Activated T-helper 1 cell treated with Interleukin-2 at 50 U/mL for 16 hours (primary cell): ENCODE results near the gene RNPEPL1.

Source experiments
- DNase-seq: peaks from one replicate; pipeline ENCODE4 v3.0.0-alpha.2; 2020; ENCODE audit warnings: low read depth

RNPEPL1 gene

DNA sequence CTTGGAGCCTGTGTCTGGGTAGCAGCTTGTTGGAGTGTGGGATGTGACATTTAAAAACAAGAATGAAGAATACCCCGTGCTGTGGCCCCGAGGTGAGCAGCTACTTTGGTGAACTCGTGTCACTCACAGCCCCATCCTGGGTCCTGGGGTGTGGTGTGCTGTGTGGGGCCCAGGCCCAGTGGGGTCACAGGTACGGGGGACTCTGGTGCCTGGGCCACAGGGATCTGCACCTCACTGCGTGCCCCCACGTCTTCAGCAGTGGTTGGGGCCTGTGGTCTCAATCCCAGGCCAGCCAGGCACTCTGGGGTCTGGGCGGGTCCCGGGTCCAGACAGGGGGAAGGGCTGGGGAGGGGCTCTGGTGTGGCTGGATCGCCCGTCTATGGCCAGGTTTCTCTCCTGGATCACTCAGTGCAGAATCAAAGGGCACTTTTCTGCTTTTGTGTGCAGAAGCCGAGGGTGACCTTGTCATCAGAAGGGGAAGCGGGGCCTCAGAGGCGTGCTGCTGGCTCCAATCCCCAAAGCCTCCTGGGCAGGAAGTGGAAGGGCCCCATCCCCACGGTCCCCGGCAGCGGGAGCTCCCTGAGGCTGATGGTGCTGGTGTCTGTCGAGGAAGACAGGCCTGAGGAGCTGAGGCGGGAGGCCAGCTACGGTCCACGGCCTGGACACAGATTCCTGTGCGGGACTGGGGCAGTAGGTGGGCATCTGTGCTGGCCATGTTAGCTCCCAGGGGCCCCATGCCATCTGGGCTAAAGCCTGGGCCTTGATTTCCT is 58.4 kb downstream of the RNPEPL1 start:
- DNase-seq = peak; percentile 18

DNA sequence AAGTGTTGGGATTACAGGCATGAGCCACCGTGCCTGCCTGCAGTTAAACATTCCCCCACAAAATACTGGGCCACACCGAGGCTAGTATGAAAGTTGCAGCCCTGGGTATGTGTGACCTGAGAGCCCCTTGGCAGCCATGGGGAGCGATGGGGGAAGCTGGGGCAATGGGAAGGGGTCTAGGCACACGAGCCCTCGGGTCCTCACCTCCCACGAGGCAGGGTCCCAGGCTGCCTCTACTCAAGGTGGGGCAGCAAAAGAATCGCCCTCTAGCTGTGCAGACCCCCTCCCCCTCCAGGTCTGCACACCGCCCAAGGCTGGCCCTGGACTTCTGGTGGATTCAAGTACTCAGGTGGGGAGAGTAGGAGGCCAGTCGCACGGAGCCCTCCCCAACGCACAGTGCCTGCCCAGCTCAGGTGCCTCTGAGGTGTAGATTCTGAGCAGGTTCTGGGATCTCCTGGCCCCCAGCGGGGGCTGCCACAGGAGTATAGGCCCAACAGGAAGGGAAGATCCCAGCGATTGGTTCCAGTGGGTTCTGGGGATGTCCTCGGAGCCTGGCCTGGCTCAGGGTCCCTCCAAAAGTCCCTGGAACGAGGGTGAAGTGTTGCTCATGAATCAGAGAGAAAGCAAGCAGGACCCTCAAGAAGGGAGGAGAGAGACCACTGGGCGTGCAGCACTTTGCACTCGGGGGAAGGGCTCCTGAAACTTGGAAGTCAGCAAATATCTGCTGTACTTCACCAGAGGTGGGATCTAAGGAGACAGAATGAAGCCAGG is 59.6 kb downstream of the RNPEPL1 start:
- DNase-seq = no peak

DNA sequence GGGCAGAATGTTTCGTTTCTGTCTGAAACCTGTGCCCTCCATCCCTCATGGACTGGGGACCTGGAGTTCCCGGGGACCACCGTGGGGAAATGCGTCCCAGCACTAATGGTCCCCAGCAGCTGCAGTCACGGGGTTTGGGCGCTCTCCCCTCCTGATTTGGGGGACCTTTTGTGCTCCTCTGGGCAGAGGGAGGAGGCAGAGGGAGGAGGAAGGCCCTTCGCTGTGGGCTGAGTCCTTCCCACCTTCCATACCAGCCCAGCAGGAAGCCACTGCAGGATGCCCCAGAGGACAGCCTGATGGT is 60.2 kb downstream of the RNPEPL1 start:
- DNase-seq = no peak

DNA sequence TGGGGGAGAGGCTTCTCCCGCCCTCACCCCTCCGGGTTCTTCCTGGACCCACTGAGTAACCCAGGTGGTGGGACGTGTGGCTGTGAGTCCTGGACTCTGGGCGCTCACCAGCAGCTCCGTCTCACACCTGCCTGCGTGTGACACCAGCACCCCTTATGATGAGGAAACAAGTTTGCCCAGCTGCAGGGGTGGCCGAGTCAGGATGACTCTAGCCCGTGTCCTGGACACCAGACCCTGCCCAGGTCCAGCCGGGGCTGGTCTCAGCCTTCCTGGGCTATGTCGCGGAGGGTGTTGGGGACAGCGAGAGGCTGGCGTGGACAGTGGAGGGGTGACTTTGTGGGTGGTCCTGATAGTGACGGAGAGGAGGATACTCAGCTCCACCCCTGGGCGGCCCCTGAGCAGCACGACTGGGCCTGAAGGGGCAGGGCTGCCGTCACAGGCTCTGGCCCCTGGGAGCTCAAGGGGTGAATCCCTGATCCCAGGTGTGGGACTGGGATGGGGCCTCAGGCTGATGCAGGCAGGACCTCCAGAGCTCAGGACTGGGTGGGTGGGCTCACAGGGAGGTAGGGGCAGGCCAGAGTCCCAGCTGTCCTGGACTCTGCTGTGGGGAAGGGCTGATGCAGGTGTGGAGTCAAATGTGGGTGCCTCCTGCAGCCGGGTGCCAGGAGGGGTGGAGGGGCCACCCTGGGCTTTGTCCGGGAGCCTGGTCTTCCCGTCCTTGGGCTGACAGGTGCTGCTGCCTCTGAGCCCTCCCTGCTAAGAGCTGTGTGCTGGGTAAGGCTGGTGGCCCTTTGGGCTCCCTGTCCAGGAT is 60.7 kb downstream of the RNPEPL1 start:
- no peak for DNase-seq

DNA sequence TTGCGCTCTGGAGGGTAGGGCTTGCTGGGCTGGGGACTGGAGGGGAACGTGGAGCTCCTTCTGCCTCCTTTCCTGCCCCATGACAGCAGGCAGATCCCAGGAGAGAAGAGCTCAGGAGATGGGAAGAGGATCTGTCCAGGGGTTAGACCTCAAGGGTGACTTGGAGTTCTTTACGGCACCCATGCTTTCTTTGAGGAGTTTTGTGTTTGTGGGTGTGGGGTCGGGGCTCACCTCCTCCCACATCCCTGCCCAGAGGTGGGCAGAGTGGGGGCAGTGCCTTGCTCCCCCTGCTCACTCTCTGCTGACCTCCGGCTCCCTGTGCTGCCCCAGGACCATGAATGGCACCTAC is 61.3 kb downstream of the RNPEPL1 start:
- DNase-seq = no peak

DNA sequence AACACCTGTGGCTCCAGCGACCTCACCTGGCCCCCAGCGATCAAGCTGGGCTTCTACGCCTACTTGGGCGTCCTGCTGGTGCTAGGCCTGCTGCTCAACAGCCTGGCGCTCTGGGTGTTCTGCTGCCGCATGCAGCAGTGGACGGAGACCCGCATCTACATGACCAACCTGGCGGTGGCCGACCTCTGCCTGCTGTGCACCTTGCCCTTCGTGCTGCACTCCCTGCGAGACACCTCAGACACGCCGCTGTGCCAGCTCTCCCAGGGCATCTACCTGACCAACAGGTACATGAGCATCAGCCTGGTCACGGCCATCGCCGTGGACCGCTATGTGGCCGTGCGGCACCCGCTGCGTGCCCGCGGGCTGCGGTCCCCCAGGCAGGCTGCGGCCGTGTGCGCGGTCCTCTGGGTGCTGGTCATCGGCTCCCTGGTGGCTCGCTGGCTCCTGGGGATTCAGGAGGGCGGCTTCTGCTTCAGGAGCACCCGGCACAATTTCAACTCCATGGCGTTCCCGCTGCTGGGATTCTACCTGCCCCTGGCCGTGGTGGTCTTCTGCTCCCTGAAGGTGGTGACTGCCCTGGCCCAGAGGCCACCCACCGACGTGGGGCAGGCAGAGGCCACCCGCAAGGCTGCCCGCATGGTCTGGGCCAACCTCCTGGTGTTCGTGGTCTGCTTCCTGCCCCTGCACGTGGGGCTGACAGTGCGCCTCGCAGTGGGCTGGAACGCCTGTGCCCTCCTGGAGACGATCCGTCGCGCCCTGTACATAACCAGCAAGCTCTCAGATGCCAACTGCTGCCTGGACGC is 61.9 kb downstream of the RNPEPL1 start:
- no peak for DNase-seq
